Endothelial cell of umbilical vein (primary cell): ENCODE data around the gene ZBTB37. TPM values are rescaled to one million over a fixed set of nuclear protein-coding genes. Genes with fewer than 3 reads are reported as not detected.

Experiments
- BruUV-seq: library from RNA; stranded (reverse); fragments of 400-500 nt; replicated peaks from 2 replicates; lab custom pipeline; 2021; lab: Mats Ljungman, UMichigan
- CTCF ChIA-PET: fragments of 300-600, 350-600 bp; sonication (Branson Sonifier 250); formaldehyde crosslinking; loops from one replicate; lab custom pipeline; 2021; ENCODE audit warnings: antibody characterized with exemption, inconsistent platforms; lab: Charles Lee
- POLR2A ChIA-PET: fragments of 300-600, 350-600 bp; sonication (Branson Sonifier 250); formaldehyde crosslinking; loops from one replicate; lab custom pipeline; 2021; ENCODE audit warnings: antibody characterized with exemption, inconsistent platforms; lab: Charles Lee
- DNase-seq: peaks from one replicate; pipeline ENCODE4 v3.0.0-alpha.2; 2011; ENCODE audit warnings: low read depth, low spot score
- FAIRE-seq: peaks from 2 replicates; lab custom pipeline; 2011; peaks lifted over from hg19 to GRCh38; lab: Jason Lieb, UNC
- H2AFZ ChIP-seq: 2 replicates; pipeline ENCODE4 v1.6.0; 2012; ENCODE audit warnings: low read depth, low read length, control low read depth, inconsistent platforms
- H3K27ac ChIP-seq: 2 replicates; pipeline ENCODE4 v1.5.1; 2011; ENCODE audit warnings: low read depth, mild to moderate bottlenecking, control low read depth, low read length, moderate library complexity; ENCODE audit not compliant: insufficient read depth
- H3K27me3 ChIP-seq, 2 experiments: 2 replicates each; pipeline versions ENCODE4 v1.6.0 to v1.6.1; 2011; ENCODE audit warnings: low read length in 2 of 2, mixed read lengths in 1 of 2; ENCODE audit not compliant: control insufficient read depth in 2 of 2, insufficient read depth in 2 of 2
- H3K36me3 ChIP-seq, 2 experiments: 2 replicates in 1 of 2; 3 replicates in 1 of 2; pipeline ENCODE4 v1.5.1; 2011; ENCODE audit warnings: low read length in 2 of 2, mild to moderate bottlenecking in 1 of 2, moderate library complexity in 1 of 2; ENCODE audit not compliant: control insufficient read depth in 2 of 2, insufficient read depth in 2 of 2; ENCODE audit errors: extremely low read depth in 1 of 2
- H3K4me1 ChIP-seq: 3 replicates; pipeline ENCODE4 v1.5.1; 2011; ENCODE audit warnings: mild to moderate bottlenecking, low read length; ENCODE audit not compliant: control insufficient read depth, insufficient read depth; ENCODE audit errors: extremely low read depth
- H3K4me2 ChIP-seq: 2 replicates; pipeline ENCODE4 v1.6.1; 2011; ENCODE audit warnings: low read length, control low read depth, mixed read lengths; ENCODE audit not compliant: insufficient read depth
- H3K4me3 ChIP-seq, 3 experiments: fragments of 200-600 bp in 1 of 3; sonication (generic), shearing (Covaris generic) in 1 of 3; replicated peaks in 1 of 3; 2 replicates each; pipeline ENCODE4 v1.5.1; 2011 to 2016; ENCODE audit warnings: control low read depth in 3 of 3, low read length in 3 of 3, mild to moderate bottlenecking in 2 of 3, inconsistent platforms in 1 of 3, low read depth in 1 of 3, moderate library complexity in 1 of 3; ENCODE audit not compliant: insufficient read depth in 1 of 3
- H3K79me2 ChIP-seq: 2 replicates; pipeline ENCODE4 v1.6.0; 2012; ENCODE audit warnings: low read length, inconsistent platforms; ENCODE audit not compliant: control insufficient read depth, insufficient read depth
- H3K9ac ChIP-seq: replicated peaks from 2 replicates; pipeline ENCODE3; 2011; ENCODE audit warnings: low read length, control low read depth; ENCODE audit not compliant: insufficient read depth; ENCODE audit errors: extremely low read depth
- H3K9me1 ChIP-seq: replicated peaks from 3 replicates; pipeline ENCODE4 v1.6.0; 2011; ENCODE audit warnings: mild to moderate bottlenecking, low read length; ENCODE audit not compliant: control insufficient read depth, insufficient read depth; ENCODE audit errors: extremely low read depth
- H3K9me3 ChIP-seq: replicated peaks from 2 replicates; pipeline ENCODE4 v1.5.1; 2012; ENCODE audit warnings: low read length, inconsistent platforms; ENCODE audit not compliant: control insufficient read depth, insufficient read depth
- H4K20me1 ChIP-seq: replicated peaks from 2 replicates; pipeline ENCODE3; 2011; ENCODE audit warnings: mild to moderate bottlenecking, low read length; ENCODE audit not compliant: control insufficient read depth, insufficient read depth; ENCODE audit errors: extremely low read depth
- EZH2 ChIP-seq: IDR thresholded peaks from 2 replicates; pipeline ENCODE4 v1.6.1; 2012; ENCODE audit warnings: borderline replicate concordance, low read depth, mild to moderate bottlenecking, moderate library complexity, low read length, inconsistent platforms; ENCODE audit not compliant: severe bottlenecking
- FOS ChIP-seq: IDR thresholded peaks from 2 replicates; pipeline ENCODE4 v1.6.1; 2011; ENCODE audit warnings: mild to moderate bottlenecking, low read length, moderate library complexity, borderline replicate concordance; ENCODE audit not compliant: insufficient read depth
- GATA2 ChIP-seq: IDR thresholded peaks from 2 replicates; pipeline ENCODE4 v1.7.0; 2011; ENCODE audit warnings: low read depth, mild to moderate bottlenecking, moderate library complexity, mixed read lengths, low read length; ENCODE audit not compliant: insufficient read length, insufficient read depth
- JUN ChIP-seq: IDR thresholded peaks from 2 replicates; pipeline ENCODE4 v1.6.1; 2011; ENCODE audit warnings: borderline replicate concordance, low read depth; ENCODE audit not compliant: insufficient read length, insufficient read depth
- POLR2A ChIP-seq: IDR thresholded peaks from 2 replicates; pipeline ENCODE4 v1.6.1; 2012; ENCODE audit warnings: low read depth, mild to moderate bottlenecking, control low read depth, low read length
- POLR2AphosphoS5 ChIP-seq: IDR thresholded peaks from 2 replicates; pipeline ENCODE4 v1.6.1; 2012; ENCODE audit warnings: low read depth, mild to moderate bottlenecking, control low read depth, low read length, moderate library complexity; ENCODE audit not compliant: insufficient read depth
- dilution Hi-C: fragments of 300-500 bp; cut with MboI; formaldehyde crosslinking; loops from one replicate; pipeline ENCODE4 v1.15.0; 2019; ENCODE audit warnings: low sequenced_read_pairs; ENCODE audit not compliant: extremely low pct_ligation_motif_present
- intact Hi-C: fragments of 100-400 bp; cut with micrococcal nuclease; formaldehyde crosslinking; loops from one replicate; pipeline ENCODE4 v1.10.0; 2022
- polyA plus RNA-seq, 4 experiments: library from polyadenylated mRNA; depleted of rRNA in 3 of 4; stranded (reverse) in 3 of 4; unstranded in 1 of 4; fragments of >200 nt; gene quantifications; 2 replicates each; pipeline versions ENCODE4 v1.2.1 to v1.2.3, GENCODE V29; 2011 to 2012; ENCODE audit warnings: missing spikeins in 1 of 4
- total RNA-seq: library from RNA; stranded (reverse); gene quantifications from 2 replicates; pipeline ENCODE4 v1.2.3, GENCODE V29; 2021
- TF ChIP-seq, protein P1 (sequence below): IDR thresholded peaks from 2 replicates; pipeline ENCODE4 v1.6.1; 2011; ENCODE audit not compliant: insufficient read depth, insufficient read length
- TF ChIP-seq, protein P2 (sequence below), 2 donors: IDR thresholded peaks; 1 replicate in 1 of 2; 2 replicates in 1 of 2; pipeline ENCODE4 v1.5.1; 2011; ENCODE audit warnings: low read length in 2 of 2, mild to moderate bottlenecking in 2 of 2, moderate library complexity in 2 of 2, control low read depth in 1 of 2, inconsistent platforms in 1 of 2, low read depth in 1 of 2; ENCODE audit not compliant: insufficient read depth in 1 of 2; ENCODE audit errors: extremely low read depth in 1 of 2

The ZBTB37 gene
- total and polyA plus RNA-seq, 2 donors (not counting 3 experiments of a cell fraction or from before 2014, with no cell fraction given): 0.94 to 5.9 TPM

DNA sequence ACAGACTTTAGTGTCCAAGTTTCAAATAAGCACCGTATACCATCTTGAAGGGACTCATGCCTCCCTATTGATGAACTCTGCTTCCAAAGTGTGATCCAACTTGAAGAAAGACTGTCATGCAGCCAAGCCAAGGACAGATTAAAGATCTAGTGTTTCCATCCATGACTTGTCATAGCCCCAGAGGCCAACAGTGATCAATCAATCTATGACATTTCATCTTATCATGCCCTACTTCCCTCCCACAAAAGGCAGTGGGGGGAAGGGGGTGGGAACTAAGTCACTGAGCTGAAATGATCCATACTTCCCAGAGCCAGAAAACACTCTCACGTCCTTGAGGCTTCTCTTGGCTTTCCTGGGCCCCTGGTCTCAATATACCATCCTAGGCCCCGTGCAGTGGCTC, 44.9 kb downstream of the ZBTB37 start:
- Histone ChIP-seq H4K20me1 (no peaks in the 10 kb centered on the region), H3K9ac (no peak overlapping the region), H3K27me3 (no peaks in the 10 kb centered on the region), H3K9me1 (no peaks in the 10 kb centered on the region), H3K79me2 (no peaks in the 10 kb centered on the region), H3K4me1 (no peaks in the 10 kb centered on the region), H2AFZ (no peak overlapping the region), H3K4me2 (no peak overlapping the region), H3K4me3 (no peak overlapping the region), H3K36me3 (no peaks in the 10 kb centered on the region), H3K9me3 (no peaks in the 10 kb centered on the region), H3K27ac (no peak overlapping the region)
- no peak for DNase-seq
- TF ChIP-seq POLR2A (no peak), POLR2AphosphoS5 (no peak), JUN (no peak), GATA2 (no peak), FOS (no peak), EZH2 (no peak)
- TF ChIP-seq, protein P1, sequence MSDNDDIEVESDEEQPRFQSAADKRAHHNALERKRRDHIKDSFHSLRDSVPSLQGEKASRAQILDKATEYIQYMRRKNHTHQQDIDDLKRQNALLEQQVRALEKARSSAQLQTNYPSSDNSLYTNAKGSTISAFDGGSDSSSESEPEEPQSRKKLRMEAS: no peak
- TF ChIP-seq, protein P2, sequence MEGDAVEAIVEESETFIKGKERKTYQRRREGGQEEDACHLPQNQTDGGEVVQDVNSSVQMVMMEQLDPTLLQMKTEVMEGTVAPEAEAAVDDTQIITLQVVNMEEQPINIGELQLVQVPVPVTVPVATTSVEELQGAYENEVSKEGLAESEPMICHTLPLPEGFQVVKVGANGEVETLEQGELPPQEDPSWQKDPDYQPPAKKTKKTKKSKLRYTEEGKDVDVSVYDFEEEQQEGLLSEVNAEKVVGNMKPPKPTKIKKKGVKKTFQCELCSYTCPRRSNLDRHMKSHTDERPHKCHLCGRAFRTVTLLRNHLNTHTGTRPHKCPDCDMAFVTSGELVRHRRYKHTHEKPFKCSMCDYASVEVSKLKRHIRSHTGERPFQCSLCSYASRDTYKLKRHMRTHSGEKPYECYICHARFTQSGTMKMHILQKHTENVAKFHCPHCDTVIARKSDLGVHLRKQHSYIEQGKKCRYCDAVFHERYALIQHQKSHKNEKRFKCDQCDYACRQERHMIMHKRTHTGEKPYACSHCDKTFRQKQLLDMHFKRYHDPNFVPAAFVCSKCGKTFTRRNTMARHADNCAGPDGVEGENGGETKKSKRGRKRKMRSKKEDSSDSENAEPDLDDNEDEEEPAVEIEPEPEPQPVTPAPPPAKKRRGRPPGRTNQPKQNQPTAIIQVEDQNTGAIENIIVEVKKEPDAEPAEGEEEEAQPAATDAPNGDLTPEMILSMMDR (IDR thresholded peaks at IDR 0.05; ENCODE audit: extremely low read depth in 1 of 2, insufficient read depth in 1 of 2, low read depth in 1 of 2, low read length in 2 of 2): no peak
- ChIA-PET POLR2A (no interaction called here), CTCF (interaction anchor here (0.7 kb wide), 1 partner anchor 80 kb away, joined by 4 read pairs; no protein-coding TSS in a partner anchor)
- dilution Hi-C loops (no loop called here), intact Hi-C loops (no loop called here)
- FAIRE-seq: no peak
- BruUV-seq: no TSS peak
